Dedifferentiated amniotic fluid mesenchymal stem cell (primary cell): ENCODE results near the gene GALNT10.

Experiments
- DNase-seq: peaks from one replicate; pipeline ENCODE4 v3.0.0-alpha.2; 2016; ENCODE audit errors: extremely low spot score

Gene GALNT10

GRCh38 chr5:154445422-154446194 lies 255.1 kb downstream of the GALNT10 start, which contains the start of gene SAP30L:
SAP30L (plus strand) TSS chr5:154445997; CDS start chr5:154446605, 608 bp downstream.
- peak; percentile 92 for DNase-seq

- DNase-seq, result peak; percentile 67
These were observed 255.9 kb downstream of the GALNT10 start for GRCh38 chr5:154446195-154447088.

- no peak for DNase-seq
These were observed 256.7 kb downstream of the GALNT10 start for GRCh38 chr5:154447089-154447725.

GRCh38 chr5:154449786-154450185 lies 259.3 kb downstream of the GALNT10 start:
- no peak for DNase-seq

- no peak for DNase-seq
These were observed 261.4 kb downstream of the GALNT10 start for GRCh38 chr5:154451957-154452356.

GRCh38 chr5:154455585-154455984 lies 265.1 kb downstream of the GALNT10 start:
- no peak for DNase-seq

- DNase-seq, result no peak
These were observed 266.0 kb downstream of the GALNT10 start for GRCh38 chr5:154456540-154456939.

- DNase-seq, result no peak
These were observed 268.5 kb downstream of the GALNT10 start for GRCh38 chr5:154459015-154459414.

- no peak for DNase-seq
These were observed 269.6 kb downstream of the GALNT10 start for GRCh38 chr5:154460172-154460571.

- no peak for DNase-seq
These were observed 271.0 kb downstream of the GALNT10 start for GRCh38 chr5:154461531-154461930.

- no peak for DNase-seq
These were observed 273.9 kb downstream of the GALNT10 start for GRCh38 chr5:154464438-154464837.

- DNase-seq, result no peak
These were observed 274.6 kb downstream of the GALNT10 start for GRCh38 chr5:154465169-154465568.

- no peak for DNase-seq
These were observed 275.6 kb downstream of the GALNT10 start for GRCh38 chr5:154466147-154466546.

GRCh38 chr5:154466671-154467070 lies 276.1 kb downstream of the GALNT10 start:
- no peak for DNase-seq

GRCh38 chr5:154467655-154468354 lies 277.3 kb downstream of the GALNT10 start:
- peak; percentile 42 for DNase-seq

GRCh38 chr5:154470137-154470536 lies 279.6 kb downstream of the GALNT10 start:
- DNase-seq, result no peak
